Measurements from ENCODE around the gene SUN2. TPM values are rescaled to one million over a fixed set of nuclear protein-coding genes. Genes with fewer than 3 reads are reported as not detected.
A peak's percentile ranks its signal among the peaks of the same experiment; 100 is the strongest.

Gene SUN2
- total RNA-seq, 1 donor from 2014 or later = 16.2 TPM

DNA sequence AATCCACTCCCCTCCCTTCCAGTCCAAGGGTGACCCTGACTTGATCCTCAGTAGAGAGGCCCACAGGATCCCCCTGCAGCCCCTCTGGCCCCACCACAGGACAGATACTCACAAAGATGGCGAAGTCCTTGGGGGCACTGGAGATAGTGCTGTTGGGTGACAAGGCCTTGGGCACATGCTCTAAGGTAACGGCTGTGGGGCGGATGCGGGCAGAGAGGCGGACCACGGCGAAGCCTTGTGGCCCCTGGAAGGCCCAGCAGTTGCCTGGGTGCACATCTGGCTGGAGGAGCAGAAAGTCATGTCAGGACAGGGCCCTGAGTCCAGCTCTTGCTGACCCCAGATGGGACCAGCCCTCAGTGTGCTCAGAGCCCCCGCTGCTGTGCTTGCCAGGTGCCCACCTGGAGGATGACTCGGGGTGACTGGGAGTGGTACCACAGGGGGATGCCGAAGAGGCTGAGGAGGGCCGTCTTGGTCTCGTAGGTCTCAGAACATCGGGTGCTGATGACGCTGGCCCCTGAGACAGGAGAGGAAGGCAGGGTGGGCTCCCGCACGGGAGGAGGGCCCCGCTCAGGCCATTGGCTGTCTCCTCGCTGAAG is 17.2 kb downstream of the SUN2 start:
- no peak overlapping the region for H3K4me3 ChIP-seq
- no peak overlapping the region for H3K27ac Mint-ChIP-seq
- peaks cover 2% of the 10 kb centered on the region for H3K27me3 Mint-ChIP-seq (ENCODE audit: insufficient read depth, low read depth)
- no peak overlapping the region for H3K27ac ChIP-seq
- no peaks in the 10 kb centered on the region for H3F3A ChIP-seq (ENCODE audit: low read depth)
- no peaks in the 10 kb centered on the region for H3K4me1 Mint-ChIP-seq
- TF ChIP-seq EZH2 (IDR thresholded peaks at IDR 0.05) = no peak
- TF ChIP-seq, protein P1, sequence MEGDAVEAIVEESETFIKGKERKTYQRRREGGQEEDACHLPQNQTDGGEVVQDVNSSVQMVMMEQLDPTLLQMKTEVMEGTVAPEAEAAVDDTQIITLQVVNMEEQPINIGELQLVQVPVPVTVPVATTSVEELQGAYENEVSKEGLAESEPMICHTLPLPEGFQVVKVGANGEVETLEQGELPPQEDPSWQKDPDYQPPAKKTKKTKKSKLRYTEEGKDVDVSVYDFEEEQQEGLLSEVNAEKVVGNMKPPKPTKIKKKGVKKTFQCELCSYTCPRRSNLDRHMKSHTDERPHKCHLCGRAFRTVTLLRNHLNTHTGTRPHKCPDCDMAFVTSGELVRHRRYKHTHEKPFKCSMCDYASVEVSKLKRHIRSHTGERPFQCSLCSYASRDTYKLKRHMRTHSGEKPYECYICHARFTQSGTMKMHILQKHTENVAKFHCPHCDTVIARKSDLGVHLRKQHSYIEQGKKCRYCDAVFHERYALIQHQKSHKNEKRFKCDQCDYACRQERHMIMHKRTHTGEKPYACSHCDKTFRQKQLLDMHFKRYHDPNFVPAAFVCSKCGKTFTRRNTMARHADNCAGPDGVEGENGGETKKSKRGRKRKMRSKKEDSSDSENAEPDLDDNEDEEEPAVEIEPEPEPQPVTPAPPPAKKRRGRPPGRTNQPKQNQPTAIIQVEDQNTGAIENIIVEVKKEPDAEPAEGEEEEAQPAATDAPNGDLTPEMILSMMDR (IDR thresholded peaks at IDR 0.05) = no peak
- no peak for TF ChIP-seq EZH2phosphoT487 (IDR thresholded peaks at IDR 0.05)
- DNase-seq (ENCODE audit: low spot score) = no peak
- H3K9ac ChIP-seq = no peak overlapping the region
- H2AFZ ChIP-seq (replicated peaks) = no peak overlapping the region
- H3K9me3 ChIP-seq (ENCODE audit: low read depth) = no peaks in the 10 kb centered on the region
- H4K20me1 ChIP-seq (ENCODE audit: low read depth) = peaks cover 2% of the 10 kb centered on the region
- H3K4me3 Mint-ChIP-seq = no peak overlapping the region
- H3K9me3 Mint-ChIP-seq = no peaks in the 10 kb centered on the region
- H3K36me3 Mint-ChIP-seq = peaks cover 16% of the 10 kb centered on the region
- no peaks in the 10 kb centered on the region for H3K79me2 ChIP-seq (ENCODE audit: low read depth)
- no peaks in the 10 kb centered on the region for H3K4me1 ChIP-seq
- H3K27me3 ChIP-seq = no peaks in the 10 kb centered on the region
- H3K36me3 ChIP-seq = no peaks in the 10 kb centered on the region
- no peak overlapping the region for H3K4me2 ChIP-seq

DNA sequence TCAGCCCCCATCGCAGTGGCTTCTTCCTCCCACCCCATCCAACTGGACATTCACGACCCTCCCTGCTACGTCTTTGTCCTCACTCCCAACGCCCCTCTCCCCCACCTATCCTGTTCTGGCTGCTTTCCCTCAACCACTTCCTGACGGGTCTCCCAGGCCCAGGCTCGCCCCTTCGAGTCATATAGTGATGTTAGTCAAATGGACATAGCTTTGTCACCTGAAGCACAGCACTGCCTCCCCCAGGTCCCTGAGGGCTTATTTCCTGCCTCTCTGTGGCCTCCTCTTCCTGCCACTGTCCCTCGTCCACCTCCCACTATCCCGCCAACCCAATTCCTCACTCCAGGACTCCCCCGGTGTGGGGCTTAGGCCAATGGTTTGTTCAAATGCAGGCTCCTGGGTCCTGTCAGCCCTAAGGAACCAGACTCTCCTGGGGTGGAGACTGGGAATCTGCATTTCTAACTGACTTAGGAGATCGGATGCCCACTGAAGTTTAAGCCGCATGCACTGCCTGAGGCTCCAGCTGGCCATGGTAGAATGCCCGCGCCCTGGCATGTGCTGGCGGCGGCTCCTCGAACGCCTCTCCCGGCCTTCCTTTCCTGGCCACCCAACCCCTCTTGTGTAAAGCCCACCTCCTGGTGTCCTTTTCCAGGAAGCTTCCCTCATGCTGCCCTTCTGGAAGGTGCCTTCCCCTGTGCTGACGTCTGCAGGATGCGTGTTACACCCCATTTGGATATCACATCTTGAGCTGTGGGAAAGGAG is 18.3 kb downstream of the SUN2 start:
- Mint-ChIP-seq H3K27me3 (ENCODE audit: insufficient read depth, low read depth) (peaks cover 4% of the 10 kb centered on the region), H3K27ac (peak overlapping the region; percentile 3), H3K36me3 (peaks cover 15% of the 10 kb centered on the region), H3K4me1 (no peaks in the 10 kb centered on the region), H3K4me3 (no peak overlapping the region), H3K9me3 (no peaks in the 10 kb centered on the region)
- no peak overlapping the region for H3K4me2 ChIP-seq
- no peaks in the 10 kb centered on the region for H3K9me3 ChIP-seq (ENCODE audit: low read depth)
- no peak overlapping the region for H3K4me3 ChIP-seq
- H3K79me2 ChIP-seq (ENCODE audit: low read depth) = no peaks in the 10 kb centered on the region
- no peak for DNase-seq (ENCODE audit: low spot score)
- H3K27me3 ChIP-seq = no peaks in the 10 kb centered on the region
- TF ChIP-seq EZH2phosphoT487 (IDR thresholded peaks at IDR 0.05) (no peak), EZH2 (IDR thresholded peaks at IDR 0.05) (no peak)
- TF ChIP-seq, protein P1 (IDR thresholded peaks at IDR 0.05) = no peak
- H4K20me1 ChIP-seq (ENCODE audit: low read depth) = peaks cover 10% of the 10 kb centered on the region
- H3K4me1 ChIP-seq = no peaks in the 10 kb centered on the region
- H3F3A ChIP-seq (ENCODE audit: low read depth) = peaks cover 3% of the 10 kb centered on the region
- H2AFZ ChIP-seq (replicated peaks) = no peak overlapping the region
- H3K9ac ChIP-seq = no peak overlapping the region
- H3K27ac ChIP-seq = no peak overlapping the region
- no peaks in the 10 kb centered on the region for H3K36me3 ChIP-seq

DNA sequence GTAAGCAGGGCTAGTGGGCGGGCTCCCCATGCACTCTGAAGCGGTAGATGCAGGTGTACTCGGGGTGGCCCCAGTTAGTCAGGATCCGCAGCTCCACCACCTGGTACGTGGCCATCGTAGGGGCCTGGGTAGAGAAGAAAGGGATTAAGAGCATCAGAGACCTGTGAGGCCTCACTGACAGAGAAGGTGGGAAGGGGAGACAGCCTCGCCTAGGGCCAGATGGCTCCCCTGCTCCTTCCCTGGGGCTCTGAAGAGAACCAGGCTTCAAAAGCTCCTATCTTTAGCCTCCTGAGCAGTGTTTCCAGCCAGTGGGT is 19.6 kb downstream of the SUN2 start:
- no peak overlapping the region for H3K9ac ChIP-seq
- H3K9me3 ChIP-seq (ENCODE audit: low read depth) = no peaks in the 10 kb centered on the region
- no peaks in the 10 kb centered on the region for H3K4me1 Mint-ChIP-seq
- peaks cover 4% of the 10 kb centered on the region for H3K27me3 Mint-ChIP-seq (ENCODE audit: insufficient read depth, low read depth)
- no peak overlapping the region for H3K4me3 ChIP-seq
- no peak overlapping the region for H3K4me3 Mint-ChIP-seq
- no peak for DNase-seq (ENCODE audit: low spot score)
- no peak overlapping the region for H3K4me2 ChIP-seq
- H2AFZ ChIP-seq (replicated peaks) = no peak overlapping the region
- TF ChIP-seq EZH2 (IDR thresholded peaks at IDR 0.05) (no peak), EZH2phosphoT487 (IDR thresholded peaks at IDR 0.05) (no peak)
- TF ChIP-seq, protein P1 (IDR thresholded peaks at IDR 0.05) = no peak
- peaks cover 10% of the 10 kb centered on the region for H3K36me3 Mint-ChIP-seq
- peaks cover 3% of the 10 kb centered on the region for H3F3A ChIP-seq (ENCODE audit: low read depth)
- H3K9me3 Mint-ChIP-seq = no peaks in the 10 kb centered on the region
- peak overlapping the region; percentile 46 for H3K27ac Mint-ChIP-seq
- H3K4me1 ChIP-seq = no peaks in the 10 kb centered on the region
- H3K36me3 ChIP-seq = no peaks in the 10 kb centered on the region
- no peak overlapping the region for H3K27ac ChIP-seq
- H3K27me3 ChIP-seq = no peaks in the 10 kb centered on the region
- H4K20me1 ChIP-seq (ENCODE audit: low read depth) = peaks cover 10% of the 10 kb centered on the region
- no peaks in the 10 kb centered on the region for H3K79me2 ChIP-seq (ENCODE audit: low read depth)
